Osteocyte (in vitro differentiated cells): ENCODE measurements around the gene GON7. TPM values are rescaled to one million over a fixed set of nuclear protein-coding genes. Genes with fewer than 3 reads are reported as not detected.
A peak's percentile ranks its signal among the peaks of the same experiment; 100 is the strongest.

Experiments used
- DNase-seq: peaks from one replicate; pipeline ENCODE4 v3.0.0; 2021; ENCODE audit warnings: mixed read lengths; ENCODE audit not compliant: unreplicated experiment; ENCODE audit errors: extremely low spot score
- H3K27ac Mint-ChIP-seq: one replicate; pipeline ENCODE4 v1.8.0; 2021; ENCODE audit warnings: mild to moderate bottlenecking, mixed read lengths; ENCODE audit not compliant: unreplicated experiment
- H3K27me3 Mint-ChIP-seq: one replicate; pipeline ENCODE4 v1.8.0; 2021; ENCODE audit warnings: mixed read lengths; ENCODE audit not compliant: unreplicated experiment
- H3K36me3 Mint-ChIP-seq: one replicate; pipeline ENCODE4 v1.8.0; 2021; ENCODE audit warnings: mixed read lengths; ENCODE audit not compliant: unreplicated experiment
- H3K4me1 Mint-ChIP-seq: one replicate; pipeline ENCODE4 v1.8.0; 2021; ENCODE audit warnings: mixed read lengths; ENCODE audit not compliant: unreplicated experiment
- H3K4me3 Mint-ChIP-seq: one replicate; pipeline ENCODE4 v1.8.0; 2021; ENCODE audit warnings: mild to moderate bottlenecking, moderate library complexity, mixed read lengths; ENCODE audit not compliant: unreplicated experiment
- H3K9me3 Mint-ChIP-seq: one replicate; pipeline ENCODE4 v1.8.0; 2021; ENCODE audit warnings: mixed read lengths; ENCODE audit not compliant: unreplicated experiment
- long read RNA-seq: library from polyadenylated mRNA; unstranded; transcript quantifications from one replicate; pipeline ENCODE4 v2.0.0, GENCODE V29; 2021
- total RNA-seq: library from RNA; stranded (reverse); gene quantifications from 2 replicates; pipeline ENCODE4 v1.2.1, GENCODE V29; 2021
- TF ChIP-seq, protein P1 (sequence below): fragments of 200-600 bp; sonication (generic); IDR thresholded peaks from 2 replicates; pipeline ENCODE4 v1.5.0; 2021; ENCODE audit warnings: antibody characterized with exemption, mild to moderate bottlenecking, moderate library complexity

Gene GON7, protein sequence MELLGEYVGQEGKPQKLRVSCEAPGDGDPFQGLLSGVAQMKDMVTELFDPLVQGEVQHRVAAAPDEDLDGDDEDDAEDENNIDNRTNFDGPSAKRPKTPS
- total RNA-seq = 8.8 and 10.4 TPM in 2 replicates
- long read RNA-seq, transcript GON7-201 (2 exons, 1,154 nt) = major isoform, 40 of 42 reads
- long read RNA-seq, partial matches to known transcripts = 0 of 42 reads
- long read RNA-seq, other reads (novel, unspliced or antisense) = 1 of 42 reads

DNA sequence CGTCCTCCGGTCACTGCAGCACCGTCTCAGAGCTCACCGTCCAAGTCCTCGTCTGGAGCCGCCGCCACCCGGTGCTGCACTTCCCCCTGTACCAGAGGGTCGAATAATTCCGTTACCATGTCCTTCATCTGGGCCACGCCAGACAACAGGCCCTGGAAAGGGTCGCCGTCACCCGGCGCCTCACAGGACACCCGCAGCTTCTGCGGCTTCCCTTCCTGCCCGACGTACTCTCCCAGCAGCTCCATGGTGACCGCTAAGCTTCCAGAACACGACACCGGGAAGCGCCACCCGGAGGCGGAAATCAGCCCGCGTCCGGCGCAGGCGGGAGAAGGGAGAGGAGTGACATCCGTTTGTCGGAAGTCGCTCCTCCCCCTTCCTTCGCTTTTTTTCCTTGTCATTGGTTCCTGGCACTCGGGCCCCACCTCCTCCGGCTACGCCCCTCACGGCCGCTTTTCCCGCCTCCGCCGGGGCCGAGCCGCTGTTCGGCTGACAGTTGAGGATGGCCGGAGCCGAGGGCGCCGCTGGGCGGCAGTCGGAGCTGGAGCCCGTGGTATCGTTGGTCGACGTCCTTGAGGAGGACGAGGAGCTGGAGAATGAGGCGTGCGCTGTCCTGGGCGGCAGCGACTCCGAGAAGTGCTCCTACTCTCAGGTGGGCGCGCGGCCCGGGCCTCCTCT is at the start of gene GON7, which contains the start of gene UBR7:
GON7 (minus strand) TSS at position 273 of the 675 bp plus-strand sequence; CDS start at position 245, 28 bp downstream.
UBR7 (plus strand) TSS at position 464 of the 675 bp plus-strand sequence; CDS start at position 500, 36 bp downstream.
- no peaks in the 10 kb centered on the region for H3K27me3 Mint-ChIP-seq
- peak within 1 kb of the TSS; percentile 100 for H3K4me3 Mint-ChIP-seq
- peaks cover 35% of the 10 kb centered on the region for H3K4me1 Mint-ChIP-seq
- H3K27ac Mint-ChIP-seq = peak within 1 kb of the TSS; percentile 99
- peak; percentile 98 for DNase-seq
- H3K9me3 Mint-ChIP-seq = no peaks in the 10 kb centered on the region
- TF ChIP-seq, protein P1, sequence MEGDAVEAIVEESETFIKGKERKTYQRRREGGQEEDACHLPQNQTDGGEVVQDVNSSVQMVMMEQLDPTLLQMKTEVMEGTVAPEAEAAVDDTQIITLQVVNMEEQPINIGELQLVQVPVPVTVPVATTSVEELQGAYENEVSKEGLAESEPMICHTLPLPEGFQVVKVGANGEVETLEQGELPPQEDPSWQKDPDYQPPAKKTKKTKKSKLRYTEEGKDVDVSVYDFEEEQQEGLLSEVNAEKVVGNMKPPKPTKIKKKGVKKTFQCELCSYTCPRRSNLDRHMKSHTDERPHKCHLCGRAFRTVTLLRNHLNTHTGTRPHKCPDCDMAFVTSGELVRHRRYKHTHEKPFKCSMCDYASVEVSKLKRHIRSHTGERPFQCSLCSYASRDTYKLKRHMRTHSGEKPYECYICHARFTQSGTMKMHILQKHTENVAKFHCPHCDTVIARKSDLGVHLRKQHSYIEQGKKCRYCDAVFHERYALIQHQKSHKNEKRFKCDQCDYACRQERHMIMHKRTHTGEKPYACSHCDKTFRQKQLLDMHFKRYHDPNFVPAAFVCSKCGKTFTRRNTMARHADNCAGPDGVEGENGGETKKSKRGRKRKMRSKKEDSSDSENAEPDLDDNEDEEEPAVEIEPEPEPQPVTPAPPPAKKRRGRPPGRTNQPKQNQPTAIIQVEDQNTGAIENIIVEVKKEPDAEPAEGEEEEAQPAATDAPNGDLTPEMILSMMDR = no peak
- peaks cover 4% of the 10 kb centered on the region for H3K36me3 Mint-ChIP-seq

- DNase-seq = no peak
- Mint-ChIP-seq H3K4me3 (no peak overlapping the region), H3K27me3 (no peaks in the 10 kb centered on the region), H3K36me3 (peaks cover 33% of the 10 kb centered on the region), H3K9me3 (no peaks in the 10 kb centered on the region), H3K27ac (no peak overlapping the region), H3K4me1 (peaks cover 2% of the 10 kb centered on the region)
- TF ChIP-seq, protein P1 = no peak
Measured at GRCh38 chr14:93249128-93249831, 42.4 kb upstream of the GON7 start.

- no peaks in the 10 kb centered on the region for H3K9me3 Mint-ChIP-seq
- DNase-seq = no peak
Measured at GRCh38 chr14:93246534-93246933, 39.7 kb upstream of the GON7 start.

DNA sequence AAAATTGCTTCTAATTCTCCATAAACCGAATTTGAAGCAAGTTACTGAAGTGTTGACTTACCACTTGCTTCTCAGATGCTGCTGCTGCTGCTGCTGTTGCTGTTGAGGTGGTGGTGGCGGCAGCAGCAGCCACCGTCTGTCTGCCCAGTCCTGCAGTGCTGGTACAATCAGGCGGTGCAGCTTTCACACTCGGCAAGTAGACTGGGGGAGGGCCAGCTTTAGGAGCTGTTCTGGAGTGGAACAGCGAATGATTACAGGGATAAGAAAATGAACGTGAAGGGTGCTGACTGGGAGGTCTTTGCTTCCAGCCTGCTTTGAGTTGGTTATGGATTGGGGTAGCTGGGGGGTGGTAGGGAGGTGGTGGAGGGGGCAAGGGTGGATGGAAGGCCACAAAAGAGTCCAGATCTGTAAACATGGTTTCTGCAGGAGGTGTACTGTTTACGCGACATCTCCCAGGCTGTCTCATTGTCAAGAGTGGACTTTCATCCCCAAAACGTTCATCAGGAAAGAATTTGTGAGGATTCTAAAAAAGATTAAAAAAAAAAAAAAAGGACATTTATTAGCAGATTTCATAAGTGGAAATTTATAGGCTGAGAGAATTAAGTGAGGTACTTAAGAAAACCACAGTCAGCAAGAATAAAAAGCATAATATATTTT is 39.0 kb upstream of the GON7 start:
- DNase-seq = no peak
- Mint-ChIP-seq H3K36me3 (peaks cover 43% of the 10 kb centered on the region), H3K9me3 (no peaks in the 10 kb centered on the region), H3K27ac (no peak overlapping the region), H3K27me3 (no peaks in the 10 kb centered on the region), H3K4me1 (peaks cover 8% of the 10 kb centered on the region), H3K4me3 (no peak overlapping the region)
- TF ChIP-seq, protein P1 = no peak

More at GRCh38 chr14:93246534-93246933, 39.7 kb upstream of the GON7 start:
- H3K36me3 Mint-ChIP-seq = peaks cover 47% of the 10 kb centered on the region
- peaks cover 5% of the 10 kb centered on the region for H3K4me1 Mint-ChIP-seq
- no peak overlapping the region for H3K27ac Mint-ChIP-seq
- no peaks in the 10 kb centered on the region for H3K27me3 Mint-ChIP-seq
- no peak overlapping the region for H3K4me3 Mint-ChIP-seq
- TF ChIP-seq, protein P1 = no peak
